Caco-2 (cell line): Measurements from ENCODE around the gene KIAA2012. TPM values are rescaled to one million over a fixed set of nuclear protein-coding genes. Genes with fewer than 3 reads are reported as not detected.

ENCODE experiments used
- BruUV-seq: library from RNA; stranded (reverse); fragments of 400-500 nt; replicated peaks from 2 replicates; lab custom pipeline; 2021; lab: Mats Ljungman, UMichigan
- CTCF ChIA-PET: fragments of 300-600 bp; sonication (Branson Sonifier 250); formaldehyde crosslinking; loops from one replicate; lab custom pipeline; 2022; ENCODE audit warnings: antibody characterized with exemption; lab: Charles Lee
- POLR2A ChIA-PET: fragments of 300-600 bp; sonication (Branson Sonifier 250); formaldehyde crosslinking; loops from one replicate; lab custom pipeline; 2022; ENCODE audit warnings: antibody characterized with exemption; lab: Charles Lee
- DNase-seq, 2 experiments: peaks; one replicate each; pipeline versions ENCODE4 v3.0.0 to v3.0.0-alpha.2; 2020 to 2022
- H3K27me3 ChIP-seq: replicated peaks from 2 replicates; pipeline ENCODE4 v1.6.0; 2011; ENCODE audit warnings: low read length; ENCODE audit not compliant: control insufficient read depth, insufficient read depth
- H3K36me3 ChIP-seq: 2 replicates; pipeline ENCODE4 v1.5.1; 2011; ENCODE audit warnings: low read length; ENCODE audit not compliant: control insufficient read depth, insufficient read depth
- H3K4me1 ChIP-seq: fragments of 250-450 bp; sonication (Bioruptor Pico); 2 replicates; pipeline ENCODE4 v1.5.1; 2020; ENCODE audit warnings: mild to moderate bottlenecking
- H3K4me3 ChIP-seq: 2 replicates; pipeline ENCODE4 v1.5.1; 2011; ENCODE audit warnings: low read depth, mild to moderate bottlenecking, control low read depth, low read length
- H3K9me3 ChIP-seq: fragments of 250-450 bp; sonication (Bioruptor Pico); 2 replicates; pipeline ENCODE4 v1.5.1; 2020; ENCODE audit warnings: mild to moderate bottlenecking, moderate library complexity
- H3K27ac Mint-ChIP-seq: one replicate; pipeline ENCODE4 v1.8.0; 2022; ENCODE audit warnings: mixed read lengths; ENCODE audit not compliant: unreplicated experiment
- H3K27me3 Mint-ChIP-seq: one replicate; pipeline ENCODE4 v1.8.0; 2022; ENCODE audit warnings: mixed read lengths; ENCODE audit not compliant: insufficient read depth, unreplicated experiment
- H3K36me3 Mint-ChIP-seq: one replicate; pipeline ENCODE4 v1.8.0; 2022; ENCODE audit warnings: mild to moderate bottlenecking, mixed read lengths; ENCODE audit not compliant: insufficient read depth, unreplicated experiment
- H3K4me1 Mint-ChIP-seq: one replicate; pipeline ENCODE4 v1.8.0; 2022; ENCODE audit warnings: low read depth, mixed read lengths; ENCODE audit not compliant: unreplicated experiment
- H3K4me3 Mint-ChIP-seq: one replicate; pipeline ENCODE4 v1.8.0; 2022; ENCODE audit warnings: mild to moderate bottlenecking, moderate library complexity, mixed read lengths; ENCODE audit not compliant: unreplicated experiment
- H3K9me3 Mint-ChIP-seq: one replicate; pipeline ENCODE4 v1.8.0; 2022; ENCODE audit warnings: mixed read lengths; ENCODE audit not compliant: unreplicated experiment
- CTCF ChIP-seq, 2 experiments: fragments of 200-600 bp in 1 of 2; IDR thresholded peaks; 1 replicate in 1 of 2; 2 replicates in 1 of 2; pipeline versions ENCODE4 v1.5.1 to v1.8.0; 2011 to 2022; ENCODE audit warnings: antibody characterized with exemption in 1 of 2, control low read depth in 1 of 2, inconsistent platforms in 1 of 2, low read depth in 1 of 2, low read length in 1 of 2, mild to moderate bottlenecking in 1 of 2, moderate library complexity in 1 of 2; ENCODE audit not compliant: insufficient read depth in 1 of 2, severe bottlenecking in 1 of 2, unreplicated experiment in 1 of 2
- intact Hi-C: fragments of 100-400 bp; cut with micrococcal nuclease; formaldehyde crosslinking; loops from one replicate; pipeline ENCODE4 v1.10.0; 2022; ENCODE audit not compliant: unreplicated experiment
- total RNA-seq: library from RNA; stranded (reverse); gene quantifications from 2 replicates; pipeline ENCODE4 v1.2.3, GENCODE V29; 2022

Gene KIAA2012
- total RNA-seq, 1 experiment from 2014 or later = 0.27 TPM

- no peaks in the 10 kb centered on the region for H3K9me3 Mint-ChIP-seq
- Histone ChIP-seq H3K4me1 (peaks cover 19% of the 10 kb centered on the region), H3K9me3 (no peaks in the 10 kb centered on the region), H3K4me3 (no peak overlapping the region), H3K36me3 (no peaks in the 10 kb centered on the region), H3K27me3 (no peaks in the 10 kb centered on the region)
- no peak for DNase-seq
- intact Hi-C loops = no loop called here
- H3K4me1 Mint-ChIP-seq = peaks cover 26% of the 10 kb centered on the region
- CTCF ChIA-PET = interaction anchor here (1.5 kb wide), 1 partner anchor 45 kb away, joined by 4 read pairs; no protein-coding TSS in a partner anchor
- H3K4me3 Mint-ChIP-seq = no peak overlapping the region
- TF ChIP-seq CTCF (IDR thresholded peaks at IDR 0.05; ENCODE audit: insufficient read depth in 1 of 2, low read depth in 1 of 2, low read length in 1 of 2, severe bottlenecking in 1 of 2, unreplicated experiment in 1 of 2) = no peak
- BruUV-seq = no TSS peak
- POLR2A ChIA-PET = no interaction called here
- no peaks in the 10 kb centered on the region for H3K27me3 Mint-ChIP-seq
- no peaks in the 10 kb centered on the region for H3K36me3 Mint-ChIP-seq
- H3K27ac Mint-ChIP-seq = no peak overlapping the region
Observed at GRCh38 chr2:202114291-202114690, 41.2 kb downstream of the KIAA2012 start.

- no peak for TF ChIP-seq CTCF (IDR thresholded peaks at IDR 0.05; ENCODE audit: insufficient read depth in 1 of 2, low read depth in 1 of 2, low read length in 1 of 2, severe bottlenecking in 1 of 2, unreplicated experiment in 1 of 2)
Observed at GRCh38 chr2:202114795-202115194, 41.7 kb downstream of the KIAA2012 start.

GRCh38 chr2:202115479-202115971 is 42.5 kb downstream of the KIAA2012 start:
- intact Hi-C loops = no loop called here
- no TSS peak for BruUV-seq
- peaks cover 26% of the 10 kb centered on the region for H3K4me1 Mint-ChIP-seq
- CTCF ChIA-PET = no interaction called here
- Histone ChIP-seq H3K4me1 (peaks cover 19% of the 10 kb centered on the region), H3K36me3 (no peaks in the 10 kb centered on the region), H3K4me3 (no peak overlapping the region), H3K27me3 (no peaks in the 10 kb centered on the region), H3K9me3 (no peaks in the 10 kb centered on the region)
- no peak overlapping the region for H3K4me3 Mint-ChIP-seq
- no peak for DNase-seq
- POLR2A ChIA-PET = interaction anchor here (0.5 kb wide), 1 partner anchor 1084 kb away, joined by 3 read pairs; no protein-coding TSS in a partner anchor
- H3K36me3 Mint-ChIP-seq = no peaks in the 10 kb centered on the region
- peaks cover 7% of the 10 kb centered on the region for H3K9me3 Mint-ChIP-seq
- no peaks in the 10 kb centered on the region for H3K27me3 Mint-ChIP-seq
- TF ChIP-seq CTCF (IDR thresholded peaks at IDR 0.05; ENCODE audit: insufficient read depth in 1 of 2, low read depth in 1 of 2, low read length in 1 of 2, severe bottlenecking in 1 of 2, unreplicated experiment in 1 of 2) = no peak
- H3K27ac Mint-ChIP-seq = peak overlapping the region; percentile 18

More at GRCh38 chr2:202114795-202115194, 41.7 kb downstream of the KIAA2012 start:
- ChIA-PET CTCF (no interaction called here), POLR2A (no interaction called here)
- H3K9me3 ChIP-seq = no peaks in the 10 kb centered on the region
- no peaks in the 10 kb centered on the region for H3K36me3 ChIP-seq
- no TSS peak for BruUV-seq
- H3K4me3 Mint-ChIP-seq = no peak overlapping the region
- no peaks in the 10 kb centered on the region for H3K36me3 Mint-ChIP-seq
- H3K9me3 Mint-ChIP-seq = no peaks in the 10 kb centered on the region
- intact Hi-C loops = no loop called here
- peak overlapping the region; percentile 18 for H3K27ac Mint-ChIP-seq
- H3K4me3 ChIP-seq = no peak overlapping the region
- no peak for DNase-seq
- H3K4me1 ChIP-seq = peaks cover 19% of the 10 kb centered on the region
- H3K4me1 Mint-ChIP-seq = peaks cover 26% of the 10 kb centered on the region
- H3K27me3 Mint-ChIP-seq = no peaks in the 10 kb centered on the region
- no peaks in the 10 kb centered on the region for H3K27me3 ChIP-seq
